GM10266 (cell line): ENCODE data around the gene EIF5A2.

Source experiments
- DNase-seq: peaks from one replicate; pipeline ENCODE4 v3.0.0; 2012; ENCODE audit errors: extremely low spot score
- CTCF ChIP-seq: IDR thresholded peaks from 2 replicates; pipeline ENCODE4 v1.5.1; 2012; ENCODE audit warnings: mild to moderate bottlenecking, low read depth; ENCODE audit not compliant: control insufficient read depth, insufficient read depth; ENCODE audit errors: missing control alignments

Gene EIF5A2

DNA sequence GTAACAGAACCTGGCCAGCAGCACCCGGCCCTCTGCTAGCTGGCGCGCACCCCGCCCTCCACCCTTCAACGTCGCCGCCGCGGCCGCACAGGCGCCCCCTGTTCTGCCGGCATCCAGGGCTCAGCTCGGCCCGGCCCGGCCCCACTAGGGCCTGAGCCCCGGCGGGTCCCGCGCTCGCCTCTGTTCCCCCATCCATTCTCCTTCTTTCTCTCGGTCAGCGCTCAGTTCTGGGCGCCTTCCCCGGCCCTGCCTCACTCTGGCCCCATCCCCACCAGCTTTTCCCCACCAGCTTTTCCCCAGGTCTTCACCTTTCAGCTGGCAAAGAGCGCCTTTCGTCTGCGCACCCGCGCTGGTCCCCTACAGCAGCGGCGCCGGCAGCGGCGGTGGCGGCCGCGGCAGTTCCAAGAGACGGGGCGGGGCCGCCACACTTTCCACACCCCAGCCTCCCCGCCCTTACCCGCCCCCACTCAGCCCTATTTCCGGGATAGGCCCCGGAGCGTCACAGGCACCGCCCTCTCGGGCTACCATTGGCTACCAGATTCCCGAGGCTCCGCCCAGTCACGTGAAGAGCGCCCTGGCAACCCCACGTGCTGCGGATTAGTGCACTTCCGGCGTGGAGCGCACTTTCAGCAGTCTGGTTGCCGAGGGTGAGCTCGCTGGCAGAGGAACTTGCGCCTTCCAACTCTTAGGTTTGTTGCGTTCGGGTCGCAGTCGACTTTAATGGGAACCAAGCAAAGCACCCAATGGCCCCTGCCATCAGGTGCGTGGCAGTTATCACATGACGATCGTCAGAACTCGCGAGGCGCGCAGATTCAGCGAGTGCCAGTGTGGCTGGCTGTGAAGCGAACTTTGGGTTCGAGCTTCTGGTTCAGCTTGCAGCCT lies at the start of gene EIF5A2:
TSS of gene EIF5A2 (minus strand) at position 403 of the 882 bp plus-strand sequence. CDS start 831 bp downstream, outside the sequence.
- no peak for TF ChIP-seq CTCF
- DNase-seq, result peak; percentile 97

DNA sequence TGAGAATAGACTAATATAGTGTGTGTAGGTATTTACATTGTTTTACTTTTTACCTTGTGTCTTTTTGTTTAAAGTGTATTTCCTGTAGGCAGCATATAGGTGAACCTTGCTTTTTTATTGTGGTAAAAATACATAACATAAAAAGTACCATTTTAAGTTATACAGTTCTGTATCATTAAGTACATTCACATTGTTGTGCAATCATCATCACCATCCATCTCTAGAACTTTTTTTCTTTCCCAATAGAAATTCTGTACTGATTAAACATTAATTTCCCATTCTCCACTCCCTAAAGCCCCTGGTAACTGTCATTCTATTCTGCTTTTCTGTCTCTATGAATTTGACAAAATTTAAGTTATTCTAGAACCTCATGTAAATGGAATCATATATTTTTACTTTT lies 48.2 kb upstream of the EIF5A2 start:
- no peak for TF ChIP-seq CTCF
- no peak for DNase-seq

DNA sequence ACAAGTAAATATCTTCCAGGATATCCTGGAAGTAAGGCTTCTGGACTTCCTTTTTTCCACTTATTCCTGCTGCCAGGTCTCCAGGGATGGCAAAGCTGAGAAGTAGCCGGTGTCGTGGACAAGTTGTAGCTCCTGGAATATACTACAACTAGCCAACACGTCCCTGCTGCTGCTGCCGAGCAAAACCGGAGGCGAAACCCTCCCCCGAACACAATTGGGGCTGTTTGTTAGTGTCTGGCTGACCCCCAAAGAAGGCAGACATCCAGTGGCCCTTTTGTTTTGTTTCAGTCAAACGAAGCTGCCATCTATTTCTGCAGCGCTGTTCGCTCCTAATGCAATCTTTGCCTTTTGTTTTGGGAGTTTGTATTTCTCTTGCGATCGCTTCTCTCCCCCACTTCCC lies 45.3 kb upstream of the EIF5A2 start:
- DNase-seq, result no peak
- no peak for TF ChIP-seq CTCF

- no peak for TF ChIP-seq CTCF
- DNase-seq, result no peak
Measured at GRCh38 chr3:170953229-170953628, 44.8 kb upstream of the EIF5A2 start.

DNA sequence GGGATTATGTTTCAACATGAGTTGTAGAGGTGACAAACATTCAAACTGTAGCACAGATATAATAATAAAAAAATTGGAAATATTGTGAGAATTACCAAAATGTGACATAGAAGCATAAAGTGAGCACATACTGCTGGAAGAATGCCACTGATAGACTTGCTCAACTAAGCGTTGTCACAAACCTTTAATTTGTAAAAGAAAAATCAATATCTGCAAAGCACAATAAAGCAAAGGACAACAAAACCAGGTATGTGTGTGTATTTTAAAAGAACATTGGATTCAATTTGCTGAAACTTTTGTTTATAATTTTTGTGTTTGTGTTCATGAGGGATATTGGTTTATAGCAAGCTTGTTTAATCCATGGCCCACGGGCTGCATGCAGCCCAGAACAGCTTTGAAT lies 40.8 kb upstream of the EIF5A2 start:
- DNase-seq, result no peak
- no peak for TF ChIP-seq CTCF

DNA sequence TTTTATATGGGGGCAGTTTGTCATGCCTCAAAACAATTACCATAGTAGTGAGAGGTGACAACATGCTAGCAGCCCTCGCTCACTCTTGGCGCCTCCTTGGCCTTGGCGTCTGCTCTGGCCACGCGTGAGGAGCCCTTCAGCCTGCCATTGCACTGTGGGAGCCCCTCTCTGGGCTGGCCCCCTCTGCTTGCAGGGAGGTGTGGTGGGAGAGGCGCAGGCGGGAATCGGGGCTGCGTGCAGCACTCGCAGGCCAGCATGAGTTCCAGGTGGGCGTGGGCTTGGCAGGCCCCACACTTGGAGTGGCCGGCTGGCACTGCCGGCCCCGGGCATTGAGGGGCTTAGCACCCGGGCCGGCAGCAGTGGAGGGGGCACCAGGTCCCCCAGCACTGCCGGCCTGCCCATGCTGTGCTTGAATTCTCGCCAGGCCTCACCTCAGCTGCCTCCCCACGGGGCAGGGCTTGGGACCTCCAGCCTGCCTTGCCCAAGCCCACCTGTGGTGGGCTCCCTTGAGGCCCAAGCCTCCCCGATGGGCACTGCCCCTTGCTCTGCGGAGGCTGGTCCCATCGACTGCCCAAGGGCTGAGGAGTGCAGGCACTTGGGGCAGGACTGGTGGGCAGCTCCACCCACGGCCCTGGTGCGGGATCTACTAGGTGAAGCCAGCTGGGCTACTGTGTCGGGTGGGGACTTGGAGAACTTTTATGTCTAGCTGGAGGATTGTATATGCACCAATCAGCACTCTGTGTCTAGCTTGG lies 38.8 kb upstream of the EIF5A2 start:
- DNase-seq, result no peak
- TF ChIP-seq CTCF, result no peak

- TF ChIP-seq CTCF, result no peak
- no peak for DNase-seq
Measured at GRCh38 chr3:170942011-170942410, 33.6 kb upstream of the EIF5A2 start.
